ENCODE data around the gene PHOX2A.

Gene PHOX2A

GRCh38 chr11:72247584-72247983 is 3.6 kb upstream of the PHOX2A start:
- no peak for DNase-seq

- no peak for DNase-seq
Measured at GRCh38 chr11:72245263-72245816, 1.4 kb upstream of the PHOX2A start.

- DNase-seq, result no peak
Measured at GRCh38 chr11:72244361-72245262, 636 bp upstream of the PHOX2A start.

GRCh38 chr11:72243173-72244059 is 560 bp downstream of the PHOX2A start:
- no peak for DNase-seq

GRCh38 chr11:72242141-72242540 is 1.8 kb downstream of the PHOX2A start:
- no peak for DNase-seq

GRCh38 chr11:72241291-72241781 is 2.6 kb downstream of the PHOX2A start:
- no peak for DNase-seq

- DNase-seq, result no peak
Measured at GRCh38 chr11:72240461-72241290, 3.3 kb downstream of the PHOX2A start.

GRCh38 chr11:72239849-72240460 is 4.0 kb downstream of the PHOX2A start:
- DNase-seq, result peak; percentile 73

GRCh38 chr11:72239313-72239848 is 4.6 kb downstream of the PHOX2A start:
- peak; percentile 72 for DNase-seq

GRCh38 chr11:72238492-72239312 is 5.3 kb downstream of the PHOX2A start:
- no peak for DNase-seq

- no peak for DNase-seq
Measured at GRCh38 chr11:72238040-72238450, 5.9 kb downstream of the PHOX2A start.

GRCh38 chr11:72237112-72237931 is 6.7 kb downstream of the PHOX2A start:
- DNase-seq, result no peak

GRCh38 chr11:72236774-72237111 is 7.2 kb downstream of the PHOX2A start:
- DNase-seq, result no peak

GRCh38 chr11:72236083-72236697 is 7.8 kb downstream of the PHOX2A start:
- no peak for DNase-seq

GRCh38 chr11:72235351-72236057 is 8.5 kb downstream of the PHOX2A start:
- DNase-seq, result no peak

- DNase-seq, result no peak
Measured at GRCh38 chr11:72234920-72235319, 9.1 kb downstream of the PHOX2A start.

- no peak for DNase-seq
Measured at GRCh38 chr11:72234514-72234830, 9.5 kb downstream of the PHOX2A start.

- DNase-seq, result no peak
Measured at GRCh38 chr11:72233773-72234513, 10.0 kb downstream of the PHOX2A start.

All from right forelimb (tissue), 1 donor.